Measurements from ENCODE around the gene PARP12. TPM values are rescaled to one million over a fixed set of nuclear protein-coding genes. Genes with fewer than 3 reads are reported as not detected.

Gene PARP12
- total and polyA plus RNA-seq, 2 of the 13 experiments (the other 11 are each of a cell fraction or from before 2014, with no cell fraction given) = 15.5 to 35.2 TPM

GRCh38 chr7:140033779-140034363 lies 28.9 kb downstream of the PARP12 start:
- Histone ChIP-seq H3K4me3 (replicated peaks in 1 of 3; ENCODE audit: insufficient read depth in 1 of 3, low read depth in 2 of 3, low read length in 3 of 3) (no peak overlapping the region), H3K27me3 (ENCODE audit: control insufficient read depth in 1 of 2, insufficient read depth in 2 of 2, low read length in 2 of 2) (no peaks in the 10 kb centered on the region), H3K27ac (ENCODE audit: extremely low read length, insufficient read depth, low read length) (no peak overlapping the region), H3K9ac (ENCODE audit: insufficient read depth, low read depth, low read length) (no peak overlapping the region), H3K79me2 (ENCODE audit: insufficient read depth, low read length) (no peaks in the 10 kb centered on the region), H3K36me3 (replicated peaks in 1 of 2; ENCODE audit: control insufficient read depth in 1 of 2, insufficient read depth in 2 of 2, low read length in 2 of 2) (peaks cover 5 to 24% of the 10 kb centered on the region in 2 experiments; a peak in 4 of 5 replicates), H3K4me1 (ENCODE audit: insufficient read depth, low read length) (no peaks in the 10 kb centered on the region), H3K9me3 (ENCODE audit: low read length) (no peaks in the 10 kb centered on the region), H4K20me1 (ENCODE audit: insufficient read depth, low read length) (no peaks in the 10 kb centered on the region), H2AFZ (ENCODE audit: low read length) (no peak overlapping the region), H3K4me2 (ENCODE audit: low read depth, low read length) (no peak overlapping the region)
- WGBS (ENCODE audit: low lambda C conversion rate) = 97% methylated on average over 14 of the region's 14 CpGs
- in situ Hi-C loops (cut with HindIII; ENCODE audit: extremely low pct_ligation_motif_present, low pct_unique_long_range_greater_than_20kb) = no loop called here
- no TSS peak for BruUV-seq (replicated peaks)
- ATAC-seq (no peak), FAIRE-seq (no peak), DNase-seq (ENCODE audit: low spot score) (no peak)
- ChIA-PET POLR2A (no interaction called here), CTCF (ENCODE audit: low intra/inter-chr PET ratio, low total read pairs) (no interaction called here)
- intact Hi-C loops (cut with micrococcal nuclease; ENCODE audit: unreplicated experiment) = no loop called here
- TF ChIP-seq SMYD3 (CRISPR knock-in tag; IDR thresholded peaks at IDR 0.05) (no peak), ZBTB33 (CRISPR knock-in tag; IDR thresholded peaks at IDR 0.05) (no peak), HIC2 (CRISPR knock-in tag; IDR thresholded peaks at IDR 0.05; ENCODE audit: low read depth) (no peak), KIAA2018 (CRISPR knock-in tag; IDR thresholded peaks at IDR 0.05; ENCODE audit: borderline replicate concordance) (no peak), ZNF446 (CRISPR knock-in tag; IDR thresholded peaks at IDR 0.05) (no peak), ZNF776 (CRISPR knock-in tag; IDR thresholded peaks at IDR 0.05) (no peak), MAX (IDR thresholded peaks at IDR 0.05) (no peak), TCF7L2 (IDR thresholded peaks at IDR 0.05; ENCODE audit: low read depth, low read length) (no peak), DNMT1 (CRISPR knock-in tag; IDR thresholded peaks at IDR 0.05) (no peak)
